A673 (cell line): ENCODE measurements around the gene ACO1.

Source experiments
- EZH2 ChIP-seq: fragments of 200-600 bp; sonication (generic); IDR thresholded peaks from 2 replicates; pipeline ENCODE4 v1.6.1; 2017; ENCODE audit warnings: borderline replicate concordance, low read depth, mild to moderate bottlenecking, mixed read lengths, antibody characterized with exemption, low read length; ENCODE audit not compliant: poor library complexity, severe bottlenecking
- TF ChIP-seq, protein P1 (sequence below): fragments of 300-800, 200-600 bp; sonication (generic); conservative IDR thresholded peaks from 2 replicates; pipeline ENCODE4 v1.5.1; 2017; ENCODE audit warnings: low read depth, mild to moderate bottlenecking, antibody characterized with exemption, low read length, moderate library complexity, mixed read lengths

GRCh38 chr9:32419921-32420320 lies 35.5 kb downstream of the ACO1 start:
- TF ChIP-seq, protein P1, sequence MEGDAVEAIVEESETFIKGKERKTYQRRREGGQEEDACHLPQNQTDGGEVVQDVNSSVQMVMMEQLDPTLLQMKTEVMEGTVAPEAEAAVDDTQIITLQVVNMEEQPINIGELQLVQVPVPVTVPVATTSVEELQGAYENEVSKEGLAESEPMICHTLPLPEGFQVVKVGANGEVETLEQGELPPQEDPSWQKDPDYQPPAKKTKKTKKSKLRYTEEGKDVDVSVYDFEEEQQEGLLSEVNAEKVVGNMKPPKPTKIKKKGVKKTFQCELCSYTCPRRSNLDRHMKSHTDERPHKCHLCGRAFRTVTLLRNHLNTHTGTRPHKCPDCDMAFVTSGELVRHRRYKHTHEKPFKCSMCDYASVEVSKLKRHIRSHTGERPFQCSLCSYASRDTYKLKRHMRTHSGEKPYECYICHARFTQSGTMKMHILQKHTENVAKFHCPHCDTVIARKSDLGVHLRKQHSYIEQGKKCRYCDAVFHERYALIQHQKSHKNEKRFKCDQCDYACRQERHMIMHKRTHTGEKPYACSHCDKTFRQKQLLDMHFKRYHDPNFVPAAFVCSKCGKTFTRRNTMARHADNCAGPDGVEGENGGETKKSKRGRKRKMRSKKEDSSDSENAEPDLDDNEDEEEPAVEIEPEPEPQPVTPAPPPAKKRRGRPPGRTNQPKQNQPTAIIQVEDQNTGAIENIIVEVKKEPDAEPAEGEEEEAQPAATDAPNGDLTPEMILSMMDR = no peak
- TF ChIP-seq EZH2 = no peak
